NCI-H748 (cell line): Measurements from ENCODE around the gene PAPPA2.

Experiments
- DNase-seq: peaks from one replicate; lab custom pipeline; 2025; ENCODE audit not compliant: unreplicated experiment; lab: John Stamatoyannopoulos, UW

Gene PAPPA2

GRCh38 chr1:176880955-176881595 lies 418.1 kb downstream of the PAPPA2 start:
- peak; percentile 65 for DNase-seq

- no peak for DNase-seq
Measured at GRCh38 chr1:176884286-176884685, 421.3 kb downstream of the PAPPA2 start.

GRCh38 chr1:176884911-176885310 lies 421.9 kb downstream of the PAPPA2 start:
- DNase-seq = no peak

- DNase-seq = no peak
Measured at GRCh38 chr1:176885341-176885740, 422.4 kb downstream of the PAPPA2 start.

GRCh38 chr1:176885751-176886150 lies 422.8 kb downstream of the PAPPA2 start:
- DNase-seq = no peak

- DNase-seq = no peak
Measured at GRCh38 chr1:176888471-176889032, 425.6 kb downstream of the PAPPA2 start.

- DNase-seq = peak; percentile 60
Measured at GRCh38 chr1:176893625-176894352, 430.8 kb downstream of the PAPPA2 start.

- DNase-seq = no peak
Measured at GRCh38 chr1:176894450-176894849, 431.5 kb downstream of the PAPPA2 start.
